Tongue (tissue), 2 donors: Measurements from ENCODE around the gene STPG4. TPM values are rescaled to one million over a fixed set of nuclear protein-coding genes. Genes with fewer than 3 reads are reported as not detected.

Experiments
- DNase-seq: peaks from one replicate; pipeline ENCODE4 v3.0.0-alpha.2; 2015
- total RNA-seq: library from RNA; depleted of rRNA; stranded (reverse); fragments of >200 nt; gene quantifications from one replicate; pipeline ENCODE4 v1.2.3, GENCODE V29; 2014

STPG4 gene
- total RNA-seq, 1 donor from 2014 or later = not detected

DNA sequence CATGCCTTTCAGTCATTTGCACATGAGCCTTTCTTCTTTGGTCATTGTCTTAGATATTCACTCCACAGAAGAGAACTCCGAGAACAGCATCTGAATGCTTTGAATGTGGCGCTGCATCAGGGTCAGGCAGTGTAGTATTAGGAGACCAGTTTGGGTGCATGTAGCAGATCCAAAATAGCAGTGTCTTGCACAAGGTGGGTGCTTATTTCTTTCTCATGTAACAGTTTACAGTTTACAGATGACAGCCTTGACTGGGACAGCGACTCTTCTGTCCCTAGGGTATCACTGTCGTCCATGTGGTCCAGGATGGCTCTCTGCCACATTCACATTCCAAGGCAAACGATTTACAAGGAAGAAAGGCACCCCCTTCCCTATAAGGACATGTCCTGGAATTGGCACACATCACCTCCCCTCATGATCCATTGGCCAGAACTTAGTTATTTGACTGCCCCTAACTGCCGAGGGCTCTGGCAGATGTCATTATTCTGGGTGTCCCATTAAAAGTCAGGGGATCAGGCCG is 101.0 kb downstream of the STPG4 start:
- no peak for DNase-seq

DNA sequence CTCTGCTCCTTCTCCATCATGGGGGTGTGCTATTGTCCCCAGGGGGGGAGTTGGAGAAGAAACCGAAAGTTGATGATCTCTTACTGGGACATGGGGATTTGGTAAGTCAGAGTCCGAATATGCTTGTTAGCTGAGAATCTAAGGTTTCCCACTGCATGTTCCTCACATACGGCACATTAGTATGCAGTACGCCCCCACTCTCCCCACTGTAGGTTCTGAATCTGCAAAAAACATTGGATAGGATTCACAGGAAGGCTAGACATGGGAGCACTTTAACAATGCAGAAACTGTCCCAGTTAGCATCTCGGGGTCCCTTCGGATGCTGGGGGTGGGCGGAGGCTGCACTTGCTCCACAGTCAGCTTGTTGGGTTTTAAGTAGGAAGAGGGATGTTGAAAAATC is 102.3 kb downstream of the STPG4 start:
- no peak for DNase-seq

DNA sequence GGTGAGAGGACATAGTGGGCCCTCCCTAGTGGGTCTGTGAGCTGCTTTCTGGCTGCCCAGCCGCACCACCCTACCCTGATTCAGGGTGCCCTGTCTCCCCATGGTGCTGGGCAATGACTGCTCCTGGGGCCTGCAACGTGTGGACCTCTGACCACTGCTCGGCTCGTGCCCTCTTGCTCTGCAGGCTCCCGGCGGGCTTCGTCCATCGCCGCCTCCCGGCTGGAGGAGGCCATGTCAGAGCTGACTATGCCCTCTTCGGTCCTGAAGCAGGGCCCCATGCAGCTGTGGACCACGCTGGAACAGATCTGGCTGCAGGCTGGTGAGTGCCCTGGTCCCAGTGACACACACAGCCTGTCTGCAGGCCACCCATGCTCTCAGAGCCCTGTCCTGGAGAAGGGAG is 103.5 kb downstream of the STPG4 start:
- DNase-seq = no peak

DNA sequence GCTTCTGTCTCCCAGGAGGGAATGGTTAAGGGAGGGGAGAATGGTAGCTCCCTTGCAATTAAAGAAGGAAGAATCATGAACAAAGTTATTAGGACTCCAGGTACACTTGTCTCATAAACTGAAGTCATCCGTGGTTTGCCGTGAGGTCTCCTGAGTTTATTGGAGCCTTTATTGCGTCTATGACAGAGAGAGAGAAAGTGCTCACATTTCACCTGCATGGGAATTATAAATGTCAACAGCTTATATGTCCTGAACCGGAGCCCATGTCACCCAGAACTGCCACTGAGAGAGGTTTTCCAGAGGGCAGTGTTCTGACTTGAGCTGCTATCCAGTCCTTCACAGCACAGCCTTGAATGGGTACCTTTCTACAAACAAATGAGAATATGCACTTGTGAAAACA is 104.3 kb downstream of the STPG4 start:
- DNase-seq = no peak

DNA sequence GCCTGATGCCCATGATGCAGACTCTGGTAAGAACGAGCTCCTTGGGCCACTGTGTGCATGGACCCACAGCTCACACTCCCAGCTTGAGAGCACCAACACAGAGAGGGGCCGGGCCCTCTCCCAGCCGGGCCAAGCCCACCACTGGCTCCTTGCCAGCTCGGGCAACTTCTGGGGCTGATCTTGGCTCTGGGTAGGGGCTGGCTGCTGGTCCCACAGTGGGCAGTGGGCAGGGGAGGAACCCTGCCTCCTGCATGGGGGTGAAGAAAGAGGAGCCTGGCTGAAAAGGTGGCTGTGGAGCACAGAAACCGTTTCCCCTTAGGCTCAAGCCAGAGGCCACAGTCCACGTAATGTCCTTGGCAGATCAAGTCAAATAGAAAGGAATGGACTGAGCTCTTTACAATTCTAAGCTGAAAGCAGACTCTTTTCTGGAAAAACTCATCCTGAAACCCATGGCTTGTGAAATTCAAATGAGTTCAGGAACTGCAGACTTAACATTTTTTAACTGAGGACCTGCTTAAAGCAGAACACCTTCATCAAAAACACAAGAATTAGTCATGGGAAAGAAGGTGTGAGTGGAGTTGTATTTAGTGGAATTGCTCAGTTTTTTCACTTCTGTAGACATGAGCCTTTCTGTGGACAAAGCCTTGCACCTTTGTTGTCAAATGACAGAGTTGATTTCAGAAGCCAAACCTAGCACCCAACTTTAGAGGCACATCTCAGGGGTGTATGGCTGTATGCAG is 104.9 kb downstream of the STPG4 start:
- no peak for DNase-seq

DNA sequence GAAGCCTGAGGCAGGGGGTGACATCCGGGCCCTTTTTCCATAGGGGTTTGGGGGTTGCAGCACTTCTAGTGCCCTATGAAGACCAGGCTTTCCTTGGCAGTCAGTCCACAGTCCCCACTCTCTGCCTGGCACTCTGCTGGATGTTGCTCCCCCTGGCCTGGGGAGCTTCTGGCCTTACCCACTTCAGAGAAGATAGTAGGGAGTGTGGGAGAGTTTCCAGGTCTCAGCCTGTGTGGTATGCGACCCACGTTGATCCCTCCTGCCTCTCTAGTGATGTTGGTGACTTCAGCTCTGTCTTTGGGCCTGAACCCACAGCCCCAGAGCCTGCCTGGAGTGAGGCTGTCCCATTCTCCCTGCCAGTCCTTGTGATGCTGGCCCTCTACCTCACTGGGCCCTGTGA is 105.6 kb downstream of the STPG4 start:
- DNase-seq = no peak

DNA sequence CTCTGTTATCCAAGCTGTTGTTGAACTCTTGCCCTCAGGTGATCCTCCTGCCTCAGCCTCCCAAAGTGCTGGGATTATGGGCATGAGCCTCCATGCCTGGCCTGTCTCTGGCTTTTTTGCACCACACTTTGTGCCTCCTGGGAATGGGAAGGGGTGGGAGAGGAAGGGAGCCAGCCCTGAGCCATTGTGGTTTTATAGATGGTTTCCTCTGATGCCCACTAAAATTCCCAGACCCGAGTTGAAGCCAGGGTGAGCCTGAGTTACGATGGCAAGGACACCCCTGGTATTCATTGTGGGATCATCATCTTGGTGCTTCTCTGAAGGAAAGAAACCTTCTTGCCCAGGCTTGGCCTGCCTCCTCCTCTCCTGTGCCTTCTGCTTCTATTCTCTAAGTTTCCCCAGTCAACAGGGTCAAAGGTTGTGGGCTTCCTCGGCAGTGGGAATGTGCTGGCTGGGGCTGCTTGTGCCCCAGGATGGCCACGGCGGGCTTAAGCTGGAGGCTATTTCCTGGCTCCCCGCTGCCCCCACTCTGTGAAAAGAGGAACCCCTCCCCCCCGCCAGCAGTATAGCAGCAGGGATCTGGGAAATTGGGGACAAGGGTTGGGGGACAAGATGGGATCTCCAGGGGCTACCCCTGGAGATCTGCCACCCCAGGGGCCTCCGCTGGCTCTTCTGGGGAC is 106.2 kb downstream of the STPG4 start:
- DNase-seq = no peak

DNA sequence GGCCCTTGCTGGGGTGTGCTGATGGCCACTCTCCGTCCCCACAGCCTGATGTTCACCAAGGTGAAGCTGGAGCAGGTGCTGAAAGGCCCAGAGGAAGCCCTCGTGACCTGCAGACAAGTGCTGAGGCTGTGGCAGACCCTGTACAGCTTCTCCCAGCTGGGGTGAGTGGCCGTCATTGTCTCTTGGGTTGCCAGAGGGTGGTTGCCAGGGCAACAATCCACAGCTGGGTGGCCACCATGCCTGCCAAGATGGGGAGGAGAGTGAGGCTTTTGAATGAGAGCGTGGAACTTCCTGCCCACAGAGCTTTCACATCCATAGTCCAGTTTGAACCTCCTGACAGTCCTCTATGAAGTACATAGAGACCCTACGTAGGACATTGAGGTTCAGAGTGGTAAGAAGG is 108.8 kb downstream of the STPG4 start:
- no peak for DNase-seq

DNA sequence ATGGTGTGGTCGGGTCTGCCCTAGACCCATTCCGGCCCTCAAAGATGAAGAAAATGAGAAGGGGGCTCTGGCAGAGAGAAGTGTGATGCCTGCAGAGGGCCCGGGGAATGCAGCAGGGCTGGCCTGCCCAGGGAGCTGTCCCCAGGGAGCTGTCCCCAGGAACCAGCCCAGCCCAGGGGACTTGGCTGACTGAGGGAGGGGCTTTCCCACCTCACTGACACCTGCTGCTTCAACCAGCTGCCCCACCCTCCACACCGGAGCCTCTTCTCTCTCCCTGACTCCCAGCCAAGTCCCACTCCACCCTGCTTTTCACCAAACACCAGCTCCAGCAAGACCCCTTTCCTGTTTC is 111.2 kb downstream of the STPG4 start:
- DNase-seq = no peak

DNA sequence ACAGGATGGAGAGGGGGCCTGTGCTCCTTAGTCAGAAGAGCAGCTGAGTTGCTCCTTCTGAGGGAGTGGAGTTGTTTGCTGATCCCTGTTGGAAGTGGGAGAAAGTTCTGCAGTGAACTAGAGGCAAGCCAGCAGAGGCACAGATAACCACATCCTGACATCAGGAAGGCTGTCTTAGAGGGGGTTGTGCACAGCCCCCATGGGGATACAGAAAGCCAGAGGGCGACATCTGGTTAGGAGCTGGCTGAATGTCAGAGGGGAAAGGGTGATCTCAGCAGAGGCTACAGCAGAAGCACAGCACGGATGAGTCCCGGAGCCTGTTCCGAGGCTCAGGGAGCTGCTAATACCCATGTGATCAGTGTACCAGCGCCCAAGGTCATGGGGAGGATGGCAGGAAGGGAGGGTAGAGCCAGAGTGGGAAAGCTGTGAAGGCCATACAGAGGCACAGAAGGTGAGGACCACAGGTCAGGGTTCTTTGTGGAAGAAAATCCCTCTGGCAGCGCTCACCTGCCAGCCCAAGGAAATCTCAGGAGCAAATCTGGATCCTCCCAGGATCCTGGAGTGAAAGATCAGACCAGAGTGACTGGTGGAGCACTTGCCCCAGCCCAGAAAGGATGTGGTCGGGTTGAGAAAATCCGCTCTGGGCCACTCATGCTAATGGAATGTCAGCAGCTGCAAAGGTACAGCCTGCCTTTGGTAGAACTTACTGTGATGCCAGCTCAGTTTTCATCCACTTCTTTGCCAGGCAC is 111.8 kb downstream of the STPG4 start:
- peak; percentile 83 for DNase-seq

DNA sequence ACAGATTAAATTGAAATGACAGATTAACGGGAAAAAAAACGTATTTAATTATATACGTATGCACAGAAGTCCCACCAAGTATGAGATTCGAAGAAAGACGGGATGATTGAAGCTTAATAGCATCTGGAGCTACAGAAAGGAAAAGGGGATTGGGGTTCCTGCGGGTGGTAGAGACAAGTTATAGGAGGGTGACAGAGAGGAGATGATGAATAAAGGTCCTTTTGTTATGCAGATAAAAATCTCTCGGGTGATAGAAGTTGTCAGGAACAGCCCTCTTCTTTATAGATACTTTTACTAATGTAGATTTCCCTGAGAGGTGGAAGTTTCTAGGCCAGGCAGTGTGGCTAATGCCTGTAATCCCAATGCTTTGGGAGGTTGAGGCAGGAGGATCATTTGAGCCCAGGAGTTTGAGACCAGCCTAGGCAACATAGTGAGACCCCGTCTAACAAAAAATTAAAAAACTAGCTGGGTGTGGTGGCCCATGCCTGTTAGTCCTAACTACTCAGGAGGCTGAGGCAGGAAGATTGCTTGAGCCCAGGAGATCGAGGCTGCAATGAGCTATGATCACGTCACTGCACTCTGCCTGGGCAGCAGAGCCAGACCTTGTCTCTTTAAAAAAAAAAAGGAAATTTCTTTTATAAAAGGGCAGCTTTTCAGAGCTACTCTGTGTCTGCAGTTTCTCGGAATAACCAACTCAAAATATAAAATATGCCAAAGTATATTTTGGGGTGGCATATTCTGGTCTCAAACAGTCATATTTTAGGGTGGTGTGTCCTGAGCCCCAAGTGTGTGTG is 113.0 kb downstream of the STPG4 start:
- DNase-seq = no peak

DNA sequence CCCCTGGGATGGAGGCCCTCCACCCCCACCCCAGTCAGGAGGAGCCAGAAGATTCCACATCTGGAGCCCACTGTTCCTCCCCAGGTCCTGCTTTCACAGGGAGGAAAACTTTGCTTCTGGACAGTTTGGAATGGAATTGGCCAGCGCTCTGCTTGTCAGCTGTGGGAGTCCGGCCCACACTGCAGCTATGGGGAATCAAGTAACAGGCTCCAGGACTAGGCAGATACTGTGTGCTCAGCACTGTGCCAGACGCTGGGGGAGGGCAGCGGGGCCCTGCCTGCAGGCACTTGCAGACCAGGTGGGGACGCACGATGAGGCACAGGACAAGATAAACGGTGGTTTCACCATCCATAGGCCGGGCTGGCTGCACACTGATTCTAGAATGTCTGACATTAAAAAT is 114.0 kb downstream of the STPG4 start:
- DNase-seq = peak; percentile 76

DNA sequence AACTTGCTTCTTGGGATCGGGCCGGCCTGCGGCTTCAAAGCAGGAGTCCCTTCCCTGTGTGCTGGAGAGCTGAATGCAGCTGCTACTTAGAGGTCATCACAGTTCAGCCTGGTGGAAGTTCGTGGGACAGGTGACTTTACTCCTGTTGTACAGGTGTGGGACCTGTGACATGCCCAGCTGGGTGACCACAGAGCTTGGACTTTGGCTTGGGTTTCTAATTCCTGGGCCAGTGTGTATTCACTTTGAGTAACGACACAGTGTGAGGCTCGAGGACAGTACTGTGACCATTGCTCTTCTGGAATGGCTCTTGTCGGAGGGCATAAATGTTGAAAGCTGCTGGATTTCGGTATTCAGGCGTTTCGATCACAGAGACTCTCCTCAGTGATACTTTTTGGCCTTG is 114.5 kb downstream of the STPG4 start:
- DNase-seq = no peak

DNA sequence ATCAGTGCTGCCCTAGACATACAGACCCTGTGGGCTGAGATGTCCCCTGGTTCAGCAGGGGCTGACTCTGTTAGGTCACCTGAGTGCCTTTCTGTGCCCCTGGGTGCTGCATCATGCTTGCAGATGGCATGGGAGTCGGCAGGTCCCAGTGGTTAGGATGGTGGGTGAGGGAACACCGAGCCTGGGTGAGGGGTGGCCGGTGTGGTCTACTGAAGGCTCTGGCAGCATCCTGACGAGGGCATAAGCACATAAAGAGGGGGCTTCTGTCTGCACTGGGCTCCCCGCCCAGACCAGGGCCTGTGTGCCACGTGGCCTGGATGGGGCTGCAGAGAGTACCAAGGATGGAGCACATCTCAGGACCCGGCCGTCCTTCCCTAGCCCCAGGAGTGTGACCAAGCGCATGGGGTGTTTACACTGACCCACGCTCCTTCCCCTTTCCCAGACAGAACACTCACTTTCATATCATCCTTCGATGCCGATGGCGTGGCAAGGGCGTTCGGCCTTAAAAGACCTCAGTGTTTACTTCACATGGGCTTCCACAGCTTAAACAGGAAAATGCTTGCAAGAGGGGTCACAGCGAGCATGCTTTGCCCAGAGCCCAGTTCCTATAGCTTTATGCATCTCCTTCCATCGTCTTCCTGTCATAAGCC is 115.1 kb downstream of the STPG4 start:
- no peak for DNase-seq

DNA sequence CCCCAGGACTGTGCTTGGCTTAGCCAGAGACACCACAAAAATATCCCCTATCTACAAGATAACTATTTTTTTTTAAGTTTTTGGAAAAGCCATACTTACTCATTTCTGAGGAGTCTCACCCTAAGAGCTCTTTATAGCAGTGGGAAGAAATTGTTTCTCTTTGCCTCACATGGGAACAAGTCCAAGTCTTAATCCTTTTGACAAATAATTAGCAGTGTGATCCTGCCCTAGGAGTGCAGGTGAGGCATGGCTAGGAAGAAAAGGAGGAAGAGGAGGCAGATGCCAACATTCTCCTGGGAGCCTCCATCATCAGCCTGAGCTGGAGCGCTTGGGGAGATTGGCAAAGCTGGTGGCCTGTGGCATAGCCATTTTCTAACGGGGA is 115.6 kb downstream of the STPG4 start:
- DNase-seq = no peak

DNA sequence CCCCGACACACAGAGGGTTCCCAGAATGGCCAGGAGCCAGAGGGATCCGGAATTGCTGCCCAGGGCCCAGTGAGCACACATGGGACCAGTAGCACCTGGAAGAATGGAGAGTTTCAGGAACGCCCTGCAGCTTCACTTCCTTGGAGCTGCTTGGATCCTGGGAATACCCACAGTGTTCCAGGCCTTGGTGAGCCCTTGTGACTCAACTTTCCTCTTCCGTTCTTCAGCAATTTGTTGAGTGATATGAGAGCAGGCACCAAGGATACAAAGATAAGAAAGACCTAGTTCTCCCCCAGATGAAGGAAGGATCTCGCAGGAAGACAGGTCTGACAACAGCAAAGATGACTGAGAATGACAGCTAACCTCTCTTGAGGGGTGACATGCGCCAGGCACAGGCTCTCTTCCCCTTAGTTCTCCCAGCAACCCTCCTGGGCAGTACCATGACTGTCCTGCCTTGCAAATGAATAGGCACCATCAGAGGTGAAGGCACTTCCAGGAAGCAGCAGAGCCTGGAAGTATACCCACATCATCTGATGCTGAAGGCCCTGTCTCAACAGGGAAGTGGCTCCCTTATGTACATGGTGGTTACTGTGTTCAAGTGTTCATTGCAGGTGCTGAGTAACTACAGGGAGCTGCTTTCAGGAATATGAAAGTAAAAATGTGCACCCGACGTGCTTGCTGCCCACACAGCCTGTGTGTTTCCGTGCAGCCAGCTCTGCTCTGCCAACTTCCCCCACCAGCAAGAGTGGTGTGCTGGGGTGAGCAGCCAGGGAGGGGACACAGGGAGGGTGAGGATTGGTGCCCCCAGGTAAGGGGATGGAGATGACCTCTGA is 116.2 kb downstream of the STPG4 start:
- DNase-seq = no peak

DNA sequence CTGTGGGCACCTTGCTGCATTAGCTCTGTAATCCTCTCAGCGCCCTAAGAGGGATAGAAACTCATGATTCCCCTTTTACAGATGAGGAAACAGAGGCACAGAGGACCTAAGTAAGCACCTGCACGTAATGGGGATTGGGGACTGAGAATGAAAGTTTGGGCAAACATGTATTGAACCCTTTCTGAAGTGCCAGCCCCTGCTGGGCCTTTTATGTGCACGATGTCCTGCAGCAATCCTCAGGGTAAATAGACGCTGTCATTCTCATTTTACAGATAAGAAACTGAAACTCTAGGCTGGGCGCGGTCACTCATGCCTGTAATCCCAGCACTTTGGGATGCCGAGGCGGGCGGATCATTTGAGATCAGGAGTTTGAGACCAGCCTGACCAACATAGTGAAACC is 117.4 kb downstream of the STPG4 start:
- no peak for DNase-seq
